Left ventricle myocardium inferior (tissue), 1 donor: ENCODE measurements around the gene GPC6. TPM values are rescaled to one million over a fixed set of nuclear protein-coding genes. Genes with fewer than 3 reads are reported as not detected.

ENCODE experiments used
- DNase-seq: peaks from one replicate; pipeline ENCODE4 v3.0.0-alpha.2; 2020
- H3K27ac ChIP-seq: fragments of 200-600 bp; replicated peaks from 2 replicates; pipeline ENCODE4 v1.8.0; 2021
- H3K27me3 ChIP-seq: fragments of 200-600 bp; 2 replicates; pipeline ENCODE4 v1.8.0; 2021; ENCODE audit warnings: low read depth
- H3K36me3 ChIP-seq: fragments of 200-600 bp; 2 replicates; pipeline ENCODE4 v1.8.0; 2021
- H3K4me1 ChIP-seq: fragments of 200-600 bp; 2 replicates; pipeline ENCODE4 v1.8.0; 2021
- H3K4me3 ChIP-seq: fragments of 200-600 bp; 2 replicates; pipeline ENCODE4 v1.8.0; 2021; ENCODE audit warnings: mild to moderate bottlenecking, moderate library complexity
- H3K9me3 ChIP-seq: fragments of 200-600 bp; replicated peaks from 2 replicates; pipeline ENCODE4 v1.8.0; 2021
- CTCF ChIP-seq: fragments of 200-600 bp; IDR thresholded peaks from 2 replicates; pipeline ENCODE4 v1.8.0; 2021; ENCODE audit warnings: antibody characterized with exemption, mild to moderate bottlenecking, borderline replicate concordance
- intact Hi-C: fragments of 100-400 bp; cut with micrococcal nuclease; formaldehyde crosslinking; loops from one replicate; pipeline ENCODE4 v1.11.0; 2022
- total RNA-seq: library from RNA; stranded (reverse); fragmentation: NEBNext Ultra II Directional; extraction: Animal tissue kit (Norgen Biotek cat#: 25700); gene quantifications from one replicate; pipeline ENCODE4 v1.2.1, GENCODE V29; 2021
- donor health status: DM: no; HTN: yes; CAD: no; lungs with severe emphysema.

Gene GPC6
- total RNA-seq, 1 donor from 2014 or later = 1.8 TPM

- Histone ChIP-seq H3K27me3 (no peaks in the 10 kb centered on the region), H3K4me1 (no peaks in the 10 kb centered on the region), H3K4me3 (no peak overlapping the region), H3K9me3 (peaks cover 7% of the 10 kb centered on the region), H3K27ac (no peak overlapping the region), H3K36me3 (no peaks in the 10 kb centered on the region)
- TF ChIP-seq CTCF = no peak
- no peak for DNase-seq
- intact Hi-C loops = no loop called here
Measured at GRCh38 chr13:93535251-93535650, 308.6 kb downstream of the GPC6 start.

GRCh38 chr13:93539914-93540313, 313.3 kb downstream of the GPC6 start:
- H3K27ac ChIP-seq = no peak overlapping the region

GRCh38 chr13:93547886-93548285, 321.3 kb downstream of the GPC6 start:
- no peak for DNase-seq
- peaks cover 5% of the 10 kb centered on the region for H3K9me3 ChIP-seq
- H3K4me3 ChIP-seq = no peak overlapping the region
- H3K4me1 ChIP-seq = no peaks in the 10 kb centered on the region
- H3K36me3 ChIP-seq = no peaks in the 10 kb centered on the region
- intact Hi-C loops = no loop called here
- no peak for TF ChIP-seq CTCF
- no peak overlapping the region for H3K27ac ChIP-seq
- no peaks in the 10 kb centered on the region for H3K27me3 ChIP-seq

More at GRCh38 chr13:93539914-93540313, 313.3 kb downstream of the GPC6 start:
- Histone ChIP-seq H3K9me3 (peaks cover 12% of the 10 kb centered on the region), H3K4me1 (no peaks in the 10 kb centered on the region), H3K36me3 (no peaks in the 10 kb centered on the region), H3K4me3 (no peak overlapping the region), H3K27me3 (no peaks in the 10 kb centered on the region)
- no peak for DNase-seq
- intact Hi-C loops = no loop called here
- TF ChIP-seq CTCF = no peak

GRCh38 chr13:93549326-93550005, 322.9 kb downstream of the GPC6 start:
- Histone ChIP-seq H3K27me3 (no peaks in the 10 kb centered on the region), H3K9me3 (no peaks in the 10 kb centered on the region), H3K36me3 (no peaks in the 10 kb centered on the region), H3K4me1 (no peaks in the 10 kb centered on the region), H3K27ac (no peak overlapping the region), H3K4me3 (no peak overlapping the region)
- DNase-seq = no peak
- intact Hi-C loops = no loop called here
- TF ChIP-seq CTCF = no peak

- Histone ChIP-seq H3K27me3 (no peaks in the 10 kb centered on the region), H3K4me1 (no peaks in the 10 kb centered on the region), H3K4me3 (no peak overlapping the region), H3K36me3 (no peaks in the 10 kb centered on the region), H3K9me3 (no peaks in the 10 kb centered on the region), H3K27ac (no peak overlapping the region)
- intact Hi-C loops = no loop called here
- DNase-seq = no peak
- TF ChIP-seq CTCF = no peak
Measured at GRCh38 chr13:93550236-93550635, 323.6 kb downstream of the GPC6 start.
